ENCODE measurements around the gene HIRA.

The HIRA gene, protein sequence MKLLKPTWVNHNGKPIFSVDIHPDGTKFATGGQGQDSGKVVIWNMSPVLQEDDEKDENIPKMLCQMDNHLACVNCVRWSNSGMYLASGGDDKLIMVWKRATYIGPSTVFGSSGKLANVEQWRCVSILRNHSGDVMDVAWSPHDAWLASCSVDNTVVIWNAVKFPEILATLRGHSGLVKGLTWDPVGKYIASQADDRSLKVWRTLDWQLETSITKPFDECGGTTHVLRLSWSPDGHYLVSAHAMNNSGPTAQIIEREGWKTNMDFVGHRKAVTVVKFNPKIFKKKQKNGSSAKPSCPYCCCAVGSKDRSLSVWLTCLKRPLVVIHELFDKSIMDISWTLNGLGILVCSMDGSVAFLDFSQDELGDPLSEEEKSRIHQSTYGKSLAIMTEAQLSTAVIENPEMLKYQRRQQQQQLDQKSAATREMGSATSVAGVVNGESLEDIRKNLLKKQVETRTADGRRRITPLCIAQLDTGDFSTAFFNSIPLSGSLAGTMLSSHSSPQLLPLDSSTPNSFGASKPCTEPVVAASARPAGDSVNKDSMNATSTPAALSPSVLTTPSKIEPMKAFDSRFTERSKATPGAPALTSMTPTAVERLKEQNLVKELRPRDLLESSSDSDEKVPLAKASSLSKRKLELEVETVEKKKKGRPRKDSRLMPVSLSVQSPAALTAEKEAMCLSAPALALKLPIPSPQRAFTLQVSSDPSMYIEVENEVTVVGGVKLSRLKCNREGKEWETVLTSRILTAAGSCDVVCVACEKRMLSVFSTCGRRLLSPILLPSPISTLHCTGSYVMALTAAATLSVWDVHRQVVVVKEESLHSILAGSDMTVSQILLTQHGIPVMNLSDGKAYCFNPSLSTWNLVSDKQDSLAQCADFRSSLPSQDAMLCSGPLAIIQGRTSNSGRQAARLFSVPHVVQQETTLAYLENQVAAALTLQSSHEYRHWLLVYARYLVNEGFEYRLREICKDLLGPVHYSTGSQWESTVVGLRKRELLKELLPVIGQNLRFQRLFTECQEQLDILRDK

DNA sequence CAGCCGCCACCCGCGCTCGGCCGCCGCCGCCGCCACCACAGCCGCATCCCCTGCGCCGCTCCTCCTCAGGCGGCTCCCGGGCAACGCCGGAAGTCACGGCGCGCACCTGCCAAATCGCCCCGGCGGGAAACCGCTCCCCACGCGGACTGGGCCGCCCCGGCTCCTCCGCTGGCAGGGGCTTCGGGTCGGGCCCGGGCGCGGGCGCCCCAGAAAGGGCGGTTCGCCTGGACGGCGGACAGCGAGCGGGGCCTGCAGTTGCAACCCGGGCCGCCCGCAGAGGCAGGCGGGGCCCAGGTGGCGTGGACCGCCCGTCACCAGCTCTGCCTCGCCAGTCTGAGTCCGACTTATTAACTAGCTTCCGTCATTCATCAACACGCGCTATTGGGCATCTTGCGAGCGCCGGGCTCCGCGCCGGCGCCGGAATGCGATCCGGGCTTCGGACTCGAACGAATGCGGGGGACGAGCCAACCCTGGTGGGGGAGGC is at the start of gene HIRA:
Gene HIRA, minus strand, starts transcription at position 85 of the 484 bp plus-strand sequence. CDS start 257 bp downstream, outside the sequence.
- DNase-seq (ENCODE audit: extremely low read depth, low read depth) = no peak

DNA sequence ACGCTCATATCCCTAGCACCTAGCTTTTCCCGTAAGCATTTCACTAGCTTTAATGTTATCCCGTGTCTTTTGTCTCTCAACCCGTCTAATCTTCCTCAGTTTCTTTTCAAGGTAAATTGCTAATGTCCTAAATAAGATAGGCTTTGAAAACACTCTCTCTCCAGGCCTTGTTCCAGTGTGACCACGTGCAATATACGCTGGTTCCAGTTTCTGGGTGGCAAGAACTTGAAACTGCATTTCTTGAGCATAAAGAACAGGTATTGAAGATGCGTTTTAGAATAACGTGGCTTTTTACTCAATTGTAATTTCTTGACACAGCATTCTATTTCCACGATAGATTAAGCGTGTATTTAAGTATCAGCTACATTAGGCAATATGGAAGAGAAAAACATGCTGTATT is 49.3 kb upstream of the HIRA start:
- H3K4me3 ChIP-seq (replicated peaks; ENCODE audit: low read depth, low read length) = peak overlapping the region; percentile 71
- TF ChIP-seq, protein P1, sequence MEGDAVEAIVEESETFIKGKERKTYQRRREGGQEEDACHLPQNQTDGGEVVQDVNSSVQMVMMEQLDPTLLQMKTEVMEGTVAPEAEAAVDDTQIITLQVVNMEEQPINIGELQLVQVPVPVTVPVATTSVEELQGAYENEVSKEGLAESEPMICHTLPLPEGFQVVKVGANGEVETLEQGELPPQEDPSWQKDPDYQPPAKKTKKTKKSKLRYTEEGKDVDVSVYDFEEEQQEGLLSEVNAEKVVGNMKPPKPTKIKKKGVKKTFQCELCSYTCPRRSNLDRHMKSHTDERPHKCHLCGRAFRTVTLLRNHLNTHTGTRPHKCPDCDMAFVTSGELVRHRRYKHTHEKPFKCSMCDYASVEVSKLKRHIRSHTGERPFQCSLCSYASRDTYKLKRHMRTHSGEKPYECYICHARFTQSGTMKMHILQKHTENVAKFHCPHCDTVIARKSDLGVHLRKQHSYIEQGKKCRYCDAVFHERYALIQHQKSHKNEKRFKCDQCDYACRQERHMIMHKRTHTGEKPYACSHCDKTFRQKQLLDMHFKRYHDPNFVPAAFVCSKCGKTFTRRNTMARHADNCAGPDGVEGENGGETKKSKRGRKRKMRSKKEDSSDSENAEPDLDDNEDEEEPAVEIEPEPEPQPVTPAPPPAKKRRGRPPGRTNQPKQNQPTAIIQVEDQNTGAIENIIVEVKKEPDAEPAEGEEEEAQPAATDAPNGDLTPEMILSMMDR (IDR thresholded peaks at IDR 0.05; ENCODE audit: low read depth, low read length, missing control alignments) = no peak
- no peak for DNase-seq (ENCODE audit: extremely low read depth, low read depth)

More for the DNA sequence above, at the start of gene HIRA:
- TF ChIP-seq, protein P1 (IDR thresholded peaks at IDR 0.05; ENCODE audit: low read depth, low read length, missing control alignments) = no peak
- peak within 1 kb of the TSS; percentile 95 for H3K4me3 ChIP-seq (replicated peaks; ENCODE audit: low read depth, low read length)

DNA sequence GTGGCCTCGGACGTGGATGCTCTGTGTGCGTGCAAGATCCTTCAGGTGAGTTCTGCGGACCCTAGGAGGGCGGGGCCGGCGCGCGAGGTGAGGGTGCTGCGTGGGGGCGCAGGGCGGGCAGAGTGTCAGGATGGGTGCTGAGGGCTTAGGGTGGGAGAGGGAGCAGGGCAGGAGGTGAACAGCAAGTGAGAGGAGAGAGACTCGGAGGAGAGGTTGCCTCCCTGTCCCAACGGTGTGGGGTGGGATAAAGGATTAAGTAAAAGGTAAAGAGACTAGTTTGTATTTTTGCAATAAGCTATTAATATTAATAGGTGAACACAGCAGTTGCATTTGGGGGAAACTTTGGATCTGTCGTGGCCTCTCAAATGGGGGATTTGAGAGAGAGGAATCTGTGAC is 48.6 kb upstream of the HIRA start:
- peak overlapping the region; percentile 71 for H3K4me3 ChIP-seq (replicated peaks; ENCODE audit: low read depth, low read length)
- DNase-seq (ENCODE audit: extremely low read depth, low read depth) = no peak
- TF ChIP-seq, protein P1 (IDR thresholded peaks at IDR 0.05; ENCODE audit: low read depth, low read length, missing control alignments) = no peak

DNA sequence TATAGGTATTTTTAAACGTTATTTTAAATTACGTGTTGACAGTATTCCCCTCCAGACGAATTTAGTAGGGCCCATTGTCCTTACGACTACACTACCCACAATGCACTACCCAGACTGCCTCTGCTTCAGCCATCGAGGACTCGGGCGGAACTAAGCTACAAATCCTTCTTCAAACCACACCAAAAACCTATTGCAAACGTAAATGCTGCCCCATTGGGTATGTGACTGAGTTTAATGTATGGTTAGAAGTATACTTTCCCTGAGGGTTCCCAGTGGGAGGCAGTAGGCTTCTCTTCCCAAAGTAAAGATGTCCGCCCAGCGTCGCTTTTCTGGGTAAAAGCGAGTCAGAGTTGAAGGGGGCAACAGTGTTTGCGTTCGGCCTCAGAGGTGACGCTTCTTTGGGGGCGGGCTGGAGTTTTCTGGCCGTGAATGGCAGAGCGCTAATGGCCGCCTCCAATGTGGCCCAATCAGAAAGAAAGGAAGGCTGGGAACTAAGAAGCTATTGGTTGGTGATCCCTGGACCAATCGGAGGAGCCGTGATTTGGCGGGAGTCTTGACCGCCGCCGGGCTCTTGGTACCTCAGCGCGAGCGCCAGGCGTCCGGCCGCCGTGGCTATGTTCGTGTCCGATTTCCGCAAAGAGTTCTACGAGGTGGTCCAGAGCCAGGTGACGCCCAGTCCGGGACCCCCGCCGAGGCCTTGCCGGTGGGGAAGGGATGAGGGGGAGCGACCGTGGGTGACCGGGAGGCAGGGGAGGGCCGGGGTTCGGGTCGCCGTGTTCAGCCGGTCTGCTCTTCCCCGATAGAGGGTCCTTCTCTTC is 48.0 kb upstream of the HIRA start, which contains the start of gene CDC45:
Gene CDC45, plus strand, starts transcription at position 566 of the 818 bp plus-strand sequence. Its CDS starts 49 bp downstream, at position 615.
- TF ChIP-seq, protein P1 (IDR thresholded peaks at IDR 0.05; ENCODE audit: low read depth, low read length, missing control alignments) = no peak
- peak; percentile 97 for DNase-seq (ENCODE audit: extremely low read depth, low read depth)
- H3K4me3 ChIP-seq (replicated peaks; ENCODE audit: low read depth, low read length) = peak within 1 kb of the TSS; percentile 71

DNA sequence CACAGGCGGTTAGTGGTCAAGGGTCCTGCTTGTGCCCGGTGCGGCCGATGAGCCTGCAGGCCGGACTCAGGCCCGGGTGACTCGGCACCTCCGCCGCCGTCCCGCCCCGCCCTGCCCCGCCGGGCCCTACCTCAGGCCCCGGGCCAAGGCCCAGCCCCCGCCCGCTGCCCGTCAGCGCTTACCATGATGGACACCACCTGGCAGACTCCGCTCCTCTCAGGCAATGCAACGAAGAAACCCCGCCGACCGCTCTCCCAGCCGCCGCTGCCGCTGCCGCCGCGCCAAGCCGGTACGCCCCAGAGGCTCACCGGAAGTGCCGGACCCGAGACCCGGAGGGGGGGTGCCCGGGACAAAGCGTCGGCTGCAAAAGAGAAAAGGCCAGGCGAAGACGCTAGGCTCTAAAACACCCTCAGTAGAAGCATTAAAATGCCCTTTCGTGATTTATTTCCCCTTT is 47.4 kb upstream of the HIRA start, which contains the start of gene UFD1:
Gene UFD1, minus strand, starts transcription at position 293 of the 454 bp plus-strand sequence. Its CDS starts 108 bp downstream, at position 185.
- no peak for DNase-seq (ENCODE audit: extremely low read depth, low read depth)
- TF ChIP-seq, protein P1 (IDR thresholded peaks at IDR 0.05; ENCODE audit: low read depth, low read length, missing control alignments) = no peak
- peak within 1 kb of the TSS; percentile 71 for H3K4me3 ChIP-seq (replicated peaks; ENCODE audit: low read depth, low read length)

All from HFF-Myc (cell line).